Measurements from ENCODE around the gene ADGRL1.
A peak's percentile ranks its signal among the peaks of the same experiment; 100 is the strongest.

ADGRL1 gene

GRCh38 chr19:14135985-14136508 lies 69.9 kb downstream of the ADGRL1 start:
- no peak for DNase-seq

- DNase-seq: no peak
Measured at GRCh38 chr19:14135355-14135754, 70.6 kb downstream of the ADGRL1 start.

GRCh38 chr19:14127929-14128509 lies 78.0 kb downstream of the ADGRL1 start:
- no peak for DNase-seq

- DNase-seq: no peak
Measured at GRCh38 chr19:14127176-14127575, 78.8 kb downstream of the ADGRL1 start.

- DNase-seq: no peak
Measured at GRCh38 chr19:14122924-14123323, 83.0 kb downstream of the ADGRL1 start.

- DNase-seq: no peak
Measured at GRCh38 chr19:14120497-14120780, 85.5 kb downstream of the ADGRL1 start.

- no peak for DNase-seq
Measured at GRCh38 chr19:14119644-14120496, 86.1 kb downstream of the ADGRL1 start.

- DNase-seq: no peak
Measured at GRCh38 chr19:14119146-14119545, 86.8 kb downstream of the ADGRL1 start.

- peak; percentile 42 for DNase-seq
Measured at GRCh38 chr19:14118165-14119051, 87.6 kb downstream of the ADGRL1 start.

- DNase-seq: peak; percentile 99
Measured at GRCh38 chr19:14117668-14118164, 88.3 kb downstream of the ADGRL1 start, which contains the start of gene PRKACA. TSS of gene PRKACA (minus strand) at chr19:14117762. CDS start at chr19:14117547, 215 bp downstream.

- peak; percentile 19 for DNase-seq
Measured at GRCh38 chr19:14116918-14117578, 88.9 kb downstream of the ADGRL1 start.

GRCh38 chr19:14116525-14116917 lies 89.4 kb downstream of the ADGRL1 start:
- DNase-seq: no peak

GRCh38 chr19:14115756-14116155 lies 90.2 kb downstream of the ADGRL1 start:
- no peak for DNase-seq

GRCh38 chr19:14114854-14115253 lies 91.1 kb downstream of the ADGRL1 start:
- DNase-seq: peak; percentile 56

GRCh38 chr19:14114439-14114838 lies 91.5 kb downstream of the ADGRL1 start:
- DNase-seq: no peak

GRCh38 chr19:14113762-14114414 lies 92.1 kb downstream of the ADGRL1 start:
- DNase-seq: peak; percentile 59

GRCh38 chr19:14112809-14113385 lies 93.1 kb downstream of the ADGRL1 start:
- DNase-seq: no peak

- no peak for DNase-seq
Measured at GRCh38 chr19:14112051-14112808, 93.7 kb downstream of the ADGRL1 start.

GRCh38 chr19:14111486-14111885 lies 94.5 kb downstream of the ADGRL1 start:
- no peak for DNase-seq

- DNase-seq: no peak
Measured at GRCh38 chr19:14110650-14111049, 95.3 kb downstream of the ADGRL1 start.

Measured in activated naive CD4-positive, alpha-beta T cell treated with anti-CD3 and anti-CD28 coated beads, Interleukin-2, amount 50 U/mL, for 16 hours (primary cell).